GM18873 (cell line): ENCODE results near the gene COX7A2L.
"Not testable (repeated sequence)": the region's sequence is repeated elsewhere in the genome, so short reads cannot be mapped to it uniquely, and the experiment has no call there.

Source experiments
- ATAC-seq: cut with Tn5 transposase; IDR thresholded peaks from one replicate; pipeline ENCODE4 v1.9.1; 2021; ENCODE audit warnings: mild to moderate bottlenecking, moderate library complexity, moderate number of reproducible peaks; ENCODE audit not compliant: unreplicated experiment, low FRiP score

The COX7A2L gene

DNA sequence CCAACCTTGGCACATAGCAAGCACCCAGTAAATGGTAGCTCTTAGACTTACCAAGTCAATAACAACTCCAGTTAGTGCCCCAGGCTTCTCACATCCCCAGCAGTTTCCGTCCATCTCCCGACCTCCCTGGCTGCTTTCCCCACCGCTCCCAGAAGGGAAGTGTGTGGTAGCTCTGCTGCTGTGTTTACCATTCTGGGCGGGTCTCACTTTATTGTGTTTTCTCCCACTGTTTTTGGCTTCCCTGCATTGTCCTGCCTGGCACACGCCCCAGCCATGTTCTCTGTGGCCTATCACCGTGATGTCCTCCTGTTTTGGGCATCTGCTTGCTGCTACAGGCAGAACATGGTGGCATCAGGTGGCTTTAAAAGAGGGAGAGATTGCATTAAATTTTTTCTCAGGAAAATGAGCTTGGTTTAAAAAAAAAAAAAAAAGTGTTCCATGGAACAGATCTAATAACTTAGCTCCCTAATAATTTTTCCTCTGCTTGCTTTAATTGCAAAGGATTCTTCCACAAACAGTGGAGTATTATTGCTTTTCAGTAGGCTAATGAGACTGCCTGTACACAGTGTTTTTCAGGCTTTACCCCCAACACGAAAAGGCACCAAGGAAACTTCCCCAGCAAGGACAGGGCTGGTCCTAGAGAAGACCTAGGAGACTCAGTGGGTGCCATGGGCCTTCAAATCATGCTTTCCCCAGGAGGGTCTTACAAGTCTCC is 8.0 kb upstream of the COX7A2L start:
- no peak for ATAC-seq

DNA sequence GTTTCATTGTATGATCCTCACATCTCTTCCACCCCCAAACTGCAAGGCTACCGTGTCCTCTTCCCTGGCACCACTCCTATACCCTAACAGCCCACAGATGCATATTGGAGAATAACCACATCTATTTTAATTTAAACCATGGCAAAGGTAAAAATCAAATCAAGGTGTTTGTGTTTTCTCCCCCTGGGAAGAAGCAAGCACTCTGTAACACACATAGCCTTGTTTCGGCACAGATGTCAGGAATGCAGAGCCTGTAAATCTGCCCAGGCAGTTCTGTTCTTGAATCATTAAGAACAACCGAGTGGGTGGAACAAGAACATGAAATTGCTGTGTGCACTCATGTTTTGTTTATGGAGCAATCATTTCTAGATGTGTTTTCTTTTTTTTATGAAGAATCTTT is 6.8 kb upstream of the COX7A2L start:
- ATAC-seq = no peak

DNA sequence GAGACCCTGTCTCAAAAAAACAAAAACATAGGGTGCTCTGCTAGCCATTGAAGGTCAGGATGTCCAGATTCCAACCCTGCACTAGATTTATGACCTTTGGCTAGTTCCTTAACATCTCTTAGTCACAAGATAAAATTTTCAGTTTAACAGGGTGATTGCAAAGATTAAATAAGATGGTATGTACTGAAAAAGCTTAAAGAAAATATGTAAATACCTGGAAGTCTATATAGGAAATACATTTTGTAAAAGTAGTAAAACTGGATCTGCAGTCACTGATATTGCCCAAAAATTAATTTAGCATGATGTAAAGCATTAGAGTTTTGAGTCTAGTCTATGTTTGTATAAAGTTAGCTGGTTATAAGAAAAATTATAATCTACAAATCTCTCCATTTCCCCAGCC is 5.4 kb upstream of the COX7A2L start:
- no peak for ATAC-seq

GRCh38 chr2:42364658-42365057 is 3.6 kb upstream of the COX7A2L start:
- ATAC-seq = no peak

DNA sequence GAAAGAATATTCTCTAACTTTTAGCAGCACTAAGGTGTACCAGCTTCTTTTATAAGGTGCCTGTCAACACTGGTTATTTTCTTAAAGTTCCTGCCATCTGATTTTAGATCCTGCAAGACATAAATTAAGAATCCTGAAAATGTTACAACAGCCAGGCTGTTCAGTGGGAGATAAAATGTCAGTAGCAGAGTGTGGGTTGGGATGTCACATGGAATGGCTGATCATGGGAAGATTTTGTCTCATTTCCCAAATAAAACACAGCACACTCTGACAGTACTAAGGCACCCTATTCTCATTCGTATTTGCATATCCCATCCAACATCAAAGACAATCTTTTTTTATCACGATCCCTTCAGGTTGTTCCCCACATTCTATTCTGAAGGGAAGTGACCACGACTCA is 2.4 kb upstream of the COX7A2L start:
- ATAC-seq = no peak

DNA sequence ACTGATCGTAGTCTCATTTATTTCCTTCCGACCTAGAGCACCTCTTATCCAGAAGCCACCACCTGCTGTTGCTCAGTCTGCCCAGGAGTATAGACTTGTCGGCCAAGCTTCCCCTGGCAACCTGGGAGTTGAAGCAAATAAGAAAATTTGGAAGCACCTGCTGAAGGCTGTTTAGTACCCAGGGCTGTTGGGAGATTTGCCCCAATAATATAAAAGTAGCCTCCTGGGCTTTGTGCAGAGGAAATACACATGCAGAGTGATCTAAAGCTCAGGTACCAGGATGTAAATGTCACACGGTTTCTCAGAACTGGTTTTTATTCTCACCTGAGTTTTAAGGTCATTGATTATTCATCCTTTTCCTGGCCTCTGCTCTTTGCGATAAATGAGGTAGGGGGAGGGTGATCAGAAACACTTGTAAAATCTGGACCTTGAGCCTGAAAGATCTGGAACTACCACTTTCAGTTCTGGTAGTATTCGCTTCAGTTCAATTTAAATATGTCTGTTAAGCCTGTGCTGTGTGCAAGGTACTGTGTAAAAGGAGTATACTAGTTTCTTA is 789 bp upstream of the COX7A2L start:
- no peak for ATAC-seq

DNA sequence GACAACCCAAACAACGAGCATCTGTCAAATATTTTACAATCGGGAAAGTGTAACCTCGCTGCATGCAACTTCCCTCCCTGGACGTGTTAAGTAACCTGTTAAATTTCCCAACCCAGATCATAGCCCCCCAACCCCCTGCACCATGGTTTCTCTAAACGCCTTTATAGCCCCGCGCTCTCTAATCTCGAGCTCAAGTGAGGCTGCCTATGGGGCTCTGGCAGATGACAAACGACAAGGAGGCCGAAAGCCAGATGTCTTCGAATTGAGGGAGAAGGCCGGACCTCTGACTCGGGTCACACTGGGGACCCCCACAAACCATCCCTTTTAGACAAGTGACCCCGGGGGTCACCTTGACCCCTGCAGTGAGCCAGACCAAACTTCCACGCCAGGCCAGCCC is 526 bp downstream of the COX7A2L start:
- ATAC-seq = no peak

DNA sequence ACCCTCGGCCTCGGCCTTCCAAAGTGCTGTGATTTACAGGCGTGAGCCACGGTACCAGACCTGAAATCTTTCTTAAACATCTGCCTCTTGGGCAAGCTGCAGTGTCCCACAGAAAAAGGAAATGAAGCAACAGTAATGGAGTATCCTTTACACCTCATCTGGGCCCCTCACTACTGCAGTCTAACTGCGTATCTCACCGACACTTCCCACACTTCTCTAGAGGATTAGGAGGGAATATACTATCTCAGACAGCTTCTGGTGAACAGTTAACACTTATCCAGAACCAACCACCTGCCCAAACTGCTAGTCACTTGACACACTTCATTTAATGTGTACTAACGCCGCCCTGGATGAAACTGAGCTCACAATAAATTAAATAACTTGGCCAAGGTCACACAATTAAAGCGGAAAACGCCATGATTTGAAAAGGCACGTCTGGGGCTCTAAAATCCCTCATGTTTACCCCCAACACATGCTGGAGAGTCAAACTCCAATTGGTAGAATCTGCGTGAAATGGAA is 993 bp downstream of the COX7A2L start:
- ATAC-seq = no peak

DNA sequence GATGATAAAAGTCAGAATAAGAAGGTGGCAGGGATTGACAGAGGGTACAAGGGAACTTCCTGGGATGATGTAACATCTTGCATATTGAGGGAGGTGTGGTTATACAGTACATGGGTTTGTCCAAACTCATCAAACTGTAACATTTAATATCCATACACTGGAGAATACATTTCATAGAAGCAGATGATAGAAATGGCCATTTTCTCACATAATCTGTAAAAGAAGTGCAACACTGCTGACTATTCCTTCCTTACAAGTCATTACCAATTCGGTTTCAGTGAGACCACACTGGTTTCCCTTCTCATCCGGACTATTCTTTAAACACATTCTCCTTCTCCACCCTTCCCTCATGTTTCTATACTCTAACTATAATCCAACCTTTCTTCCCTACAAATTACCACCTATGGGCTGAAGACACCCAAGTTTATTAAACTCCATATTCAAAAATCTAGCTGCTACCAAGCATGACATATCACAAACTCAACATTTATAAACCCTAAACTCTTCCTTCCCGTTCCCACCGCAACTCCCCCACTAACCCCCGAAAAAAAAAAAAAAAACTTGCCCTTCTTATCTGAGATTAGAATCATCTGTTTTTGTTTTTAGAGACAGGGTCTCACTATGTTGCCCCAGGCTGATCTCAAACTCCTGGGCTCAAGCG is 1.6 kb downstream of the COX7A2L start:
- no peak for ATAC-seq

DNA sequence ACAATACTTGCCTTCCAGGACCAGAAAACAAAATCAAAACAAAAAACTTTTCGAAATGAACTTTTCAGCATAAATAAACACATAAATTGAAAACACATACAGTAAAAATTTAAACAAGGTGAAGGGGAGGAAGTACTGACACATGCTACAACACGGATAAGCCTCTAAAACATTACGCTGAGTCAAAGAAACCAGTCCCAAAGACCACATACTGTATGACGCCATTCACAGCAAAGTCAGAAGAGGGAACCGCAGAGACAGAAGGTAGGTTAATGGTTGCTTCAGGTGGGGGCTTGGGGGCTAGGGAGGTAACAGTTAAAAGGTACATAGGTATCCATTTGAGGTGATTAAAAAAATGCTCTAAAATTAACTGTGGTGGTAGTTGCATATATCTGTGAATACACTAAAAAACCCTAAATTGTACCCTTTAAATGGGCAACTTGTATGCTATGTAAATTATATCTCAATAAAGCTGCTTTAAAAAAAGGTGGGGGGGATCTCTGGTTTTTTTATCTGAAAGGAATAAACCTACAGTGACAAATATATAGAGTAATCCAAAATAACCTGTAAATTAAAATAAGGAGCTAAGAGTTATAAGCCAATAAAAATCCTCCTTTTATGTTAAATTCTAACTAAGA is 7.1 kb downstream of the COX7A2L start:
- ATAC-seq = no peak

- no peak for ATAC-seq
Measured at GRCh38 chr2:42351864-42352263, 9.2 kb downstream of the COX7A2L start.

DNA sequence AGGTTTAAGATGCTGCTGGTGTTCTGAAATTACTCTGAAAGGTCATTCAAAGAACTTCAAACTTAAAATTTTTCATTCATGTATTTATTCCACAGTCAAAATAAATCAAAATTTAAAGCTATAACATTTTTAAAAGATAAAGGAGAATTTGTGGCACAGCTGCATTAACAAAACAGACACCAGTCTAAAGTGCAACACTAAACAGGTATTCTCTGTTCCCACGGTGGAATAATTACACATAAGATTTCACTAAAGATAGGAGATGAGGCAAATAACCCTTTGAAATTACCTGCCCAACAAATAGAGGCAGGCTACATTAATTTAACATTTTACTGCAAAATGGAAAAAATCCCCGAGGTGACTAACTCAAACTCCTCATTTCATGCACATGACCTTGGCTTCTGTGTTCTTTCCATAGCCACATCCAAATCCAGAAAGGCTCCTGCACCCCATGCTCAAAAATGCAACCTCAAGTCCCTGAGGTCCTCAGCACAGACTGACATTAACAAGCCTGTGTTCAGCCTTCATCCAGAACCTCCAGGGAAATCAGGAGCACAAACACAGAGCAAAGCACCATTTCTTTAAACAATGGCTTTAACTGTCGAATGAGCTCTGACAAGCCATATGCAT is 10.5 kb downstream of the COX7A2L start:
- no peak for ATAC-seq

- no peak for ATAC-seq
Measured at GRCh38 chr2:42348113-42348805, 12.8 kb downstream of the COX7A2L start.

DNA sequence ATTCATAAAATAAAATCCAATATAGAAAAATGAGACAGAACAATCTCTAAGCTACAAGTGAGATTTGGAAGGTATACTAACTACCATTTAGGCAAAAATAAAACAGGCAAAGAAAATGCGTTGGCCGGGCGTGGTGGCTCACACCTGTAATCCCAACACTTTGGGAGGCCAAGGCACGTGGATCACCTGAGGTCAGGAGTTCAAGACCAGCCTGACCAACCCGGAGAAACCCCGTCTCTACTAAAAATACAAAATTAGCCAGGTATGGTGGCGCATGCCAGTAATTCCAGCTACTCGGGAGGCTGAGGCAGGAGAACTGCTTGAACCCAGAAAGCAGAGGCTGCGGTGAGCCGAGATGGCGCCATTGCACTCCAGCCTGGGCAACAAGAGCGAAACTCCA is 13.5 kb downstream of the COX7A2L start:
- not testable (repeated sequence) for ATAC-seq

GRCh38 chr2:42346856-42347255 is 14.2 kb downstream of the COX7A2L start:
- ATAC-seq = not testable (repeated sequence)

GRCh38 chr2:42345986-42346385 is 15.0 kb downstream of the COX7A2L start:
- ATAC-seq = no peak

DNA sequence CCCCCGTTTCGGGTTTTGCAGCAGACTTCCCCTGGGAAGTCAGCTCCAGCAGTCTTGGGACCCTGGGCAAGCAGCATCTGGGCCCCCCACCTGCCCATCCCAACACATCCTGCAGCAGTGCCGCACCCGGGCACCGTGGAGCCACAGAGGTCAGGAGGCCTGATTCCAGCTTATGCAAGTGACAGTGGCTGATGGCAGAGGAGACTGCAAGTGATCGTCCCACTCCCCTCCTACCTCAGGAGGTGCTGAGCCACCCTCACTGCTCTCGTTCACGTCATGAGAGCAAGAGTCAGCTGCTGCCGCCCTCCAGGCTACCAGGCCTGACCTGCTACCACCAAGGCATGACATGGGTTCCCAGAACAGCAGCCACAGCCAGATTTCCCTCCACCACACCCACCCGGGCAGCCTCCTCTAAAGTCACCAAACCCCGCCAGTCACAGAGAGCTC is 18.2 kb downstream of the COX7A2L start:
- no peak for ATAC-seq

DNA sequence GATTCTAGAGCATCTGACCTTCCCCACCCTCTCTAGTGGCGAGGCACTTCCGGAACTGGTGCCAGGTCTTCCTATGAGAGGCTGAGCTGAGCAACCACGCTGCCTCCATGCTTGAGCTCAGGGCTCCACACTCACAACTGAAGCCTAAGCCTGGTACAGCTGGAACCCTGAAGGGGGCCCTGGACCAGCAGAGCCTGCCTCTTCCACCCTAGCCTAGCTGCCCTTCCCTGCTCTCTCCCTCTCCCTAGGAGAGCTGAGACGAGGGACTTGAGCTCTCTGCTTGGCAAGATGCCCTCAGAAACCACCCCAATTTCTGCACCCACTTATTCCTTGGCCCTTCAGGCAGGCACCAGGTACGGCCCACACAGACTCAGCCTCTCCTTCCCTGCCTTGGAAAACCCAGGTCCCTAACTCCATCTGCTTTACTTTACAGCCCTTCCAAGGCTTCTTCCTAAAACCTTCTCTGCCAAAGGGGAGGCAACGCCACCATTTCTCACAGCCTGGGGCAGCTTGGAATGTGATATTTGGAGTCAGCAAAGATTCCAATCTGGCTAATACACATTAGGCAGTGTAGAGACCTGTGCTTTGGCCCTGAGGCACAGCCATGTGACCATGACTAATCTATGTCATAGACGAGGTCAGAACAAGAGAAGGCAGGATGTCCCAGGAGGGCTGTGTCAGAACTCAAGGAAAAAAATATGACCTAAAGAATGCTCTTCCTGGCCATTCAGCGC is 18.8 kb downstream of the COX7A2L start:
- ATAC-seq = no peak

GRCh38 chr2:42340938-42341636 is 19.9 kb downstream of the COX7A2L start:
- no peak for ATAC-seq
